Uterus (tissue), 4 donors: ENCODE data around the gene ONECUT1. TPM values are rescaled to one million over a fixed set of nuclear protein-coding genes. Genes with fewer than 3 reads are reported as not detected.
A peak's percentile ranks its signal among the peaks of the same experiment; 100 is the strongest.
"Not testable (repeated sequence)": the region's sequence is repeated elsewhere in the genome, so short reads cannot be mapped to it uniquely, and the experiment has no call there.

Experiments used
- DNase-seq, 2 donors: peaks; one replicate each; pipeline ENCODE4 v3.0.0-alpha.2; 2019 to 2020
- H3K27ac ChIP-seq, 2 donors: fragments of 200-600 bp; sonication (generic); 1 replicate in 1 of 2; 2 replicates in 1 of 2; pipeline ENCODE4 v1.5.1; 2016 to 2018
- H3K27me3 ChIP-seq, 2 donors: fragments of 200-600 bp; sonication (generic); one replicate each; pipeline ENCODE4 v1.5.1; 2018 to 2019; ENCODE audit warnings: control low read depth in 1 of 2
- H3K36me3 ChIP-seq, 2 donors: fragments of 200-600 bp; sonication (generic); one replicate each; pipeline ENCODE4 v1.5.1; 2019; ENCODE audit warnings: control low read depth in 1 of 2
- H3K4me1 ChIP-seq, 2 donors: fragments of 200-600 bp; sonication (generic); one replicate each; pipeline ENCODE4 v1.5.1; 2018 to 2019; ENCODE audit warnings: control low read depth in 1 of 2
- H3K4me3 ChIP-seq, 2 donors: fragments of 200-600 bp; sonication (generic); 1 replicate in 1 of 2; 2 replicates in 1 of 2; pipeline ENCODE4 v1.5.1; 2018 to 2019; ENCODE audit warnings: mild to moderate bottlenecking in 1 of 2
- H3K9me3 ChIP-seq, 2 donors: fragments of 200-600 bp; sonication (generic); one replicate each; pipeline ENCODE4 v1.5.1; 2019; ENCODE audit warnings: control low read depth in 1 of 2
- CTCF ChIP-seq, 4 experiments: fragments of 200-600 bp in 2 of 4; fragments of 450-650 bp in 2 of 4; sonication (generic) in 2 of 4; IDR thresholded peaks; one replicate each; pipeline ENCODE4 v1.5.1; 2016 to 2019; ENCODE audit warnings: antibody characterized with exemption in 4 of 4, mild to moderate bottlenecking in 2 of 4, moderate library complexity in 1 of 4
- POLR2A ChIP-seq, 2 donors: fragments of 450-650 bp; IDR thresholded peaks; one replicate each; pipeline ENCODE4 v1.6.1; 2016; ENCODE audit warnings: antibody characterized with exemption in 2 of 2, mild to moderate bottlenecking in 1 of 2, moderate library complexity in 1 of 2
- intact Hi-C: fragments of 100-400 bp; cut with DNase I; formaldehyde crosslinking; loops from one replicate; pipeline ENCODE4 v1.15.1; 2023; ENCODE audit warnings: low total_unique reads
- total RNA-seq, 4 donors: library from RNA; depleted of rRNA in 3 of 4; stranded (reverse); fragments of >200 nt in 3 of 4; gene quantifications; one replicate each; pipeline versions ENCODE4 v1.1.0 to v1.2.4, GENCODE V29; 2014 to 2023
- donor health status: DM: yes; HTN: yes; CAD: no.

Gene ONECUT1
- total RNA-seq = not detected

- H3K4me3 ChIP-seq = peak within 1 kb of the TSS; percentile 23 to 28
- no peaks in the 10 kb centered on the region for H3K36me3 ChIP-seq
- no peaks in the 10 kb centered on the region for H3K9me3 ChIP-seq
- intact Hi-C loops = no loop called here
- DNase-seq = no peak
- peaks cover 5 to 57% of the 10 kb centered on the region in 2 donors for H3K27me3 ChIP-seq
- no peak within 1 kb of the TSS for H3K27ac ChIP-seq
- TF ChIP-seq CTCF (IDR thresholded peaks at IDR 0.05) (no peak), POLR2A (IDR thresholded peaks at IDR 0.05) (no peak)
- H3K4me1 ChIP-seq = peaks cover 0 to 16% of the 10 kb centered on the region in 2 donors
Observed at GRCh38 chr15:52790169-52790708, at the start of gene ONECUT1. Gene ONECUT1 (minus strand): TSS chr15:52790336. CDS start chr15:52789884, 452 bp downstream.

- Histone ChIP-seq H3K27me3 (no peaks in the 10 kb centered on the region), H3K27ac (no peak overlapping the region), H3K9me3 (no peaks in the 10 kb centered on the region), H3K36me3 (no peaks in the 10 kb centered on the region), H3K4me1 (no peaks in the 10 kb centered on the region), H3K4me3 (no peak overlapping the region)
- TF ChIP-seq CTCF (IDR thresholded peaks at IDR 0.05) = no peak
- TF ChIP-seq POLR2A (IDR thresholded peaks at IDR 0.05) = no peak
- intact Hi-C loops = no loop called here
- DNase-seq = no peak
Observed at GRCh38 chr15:52834379-52834778, 44.2 kb upstream of the ONECUT1 start.

GRCh38 chr15:52824169-52824942 lies 34.2 kb upstream of the ONECUT1 start:
- intact Hi-C loops, H3K36me3 ChIP-seq, H3K4me1 ChIP-seq, DNase-seq, H3K4me3 ChIP-seq, H3K27ac ChIP-seq, H3K9me3 ChIP-seq, H3K27me3 ChIP-seq: not testable (repeated sequence)

GRCh38 chr15:52822475-52822874 lies 32.3 kb upstream of the ONECUT1 start:
- no peaks in the 10 kb centered on the region for H3K9me3 ChIP-seq
- H3K4me3 ChIP-seq = no peak overlapping the region
- peaks cover 0 to 4% of the 10 kb centered on the region in 2 donors for H3K27me3 ChIP-seq
- intact Hi-C loops = no loop called here
- H3K4me1 ChIP-seq = no peaks in the 10 kb centered on the region
- H3K27ac ChIP-seq = no peak overlapping the region
- no peaks in the 10 kb centered on the region for H3K36me3 ChIP-seq
- TF ChIP-seq POLR2A (IDR thresholded peaks at IDR 0.05) (no peak), CTCF (IDR thresholded peaks at IDR 0.05) (no peak)
- no peak for DNase-seq

GRCh38 chr15:52819253-52819652 lies 29.1 kb upstream of the ONECUT1 start:
- DNase-seq = no peak
- Histone ChIP-seq H3K4me1 (no peaks in the 10 kb centered on the region), H3K9me3 (no peaks in the 10 kb centered on the region), H3K4me3 (no peak overlapping the region), H3K36me3 (no peaks in the 10 kb centered on the region), H3K27me3 (peaks cover 0 to 4% of the 10 kb centered on the region in 2 donors), H3K27ac (no peak overlapping the region)
- no peak for TF ChIP-seq POLR2A (IDR thresholded peaks at IDR 0.05)
- TF ChIP-seq CTCF (IDR thresholded peaks at IDR 0.05) = no peak
- intact Hi-C loops = no loop called here

GRCh38 chr15:52815899-52816298 lies 25.8 kb upstream of the ONECUT1 start:
- H3K27me3 ChIP-seq, H3K36me3 ChIP-seq, H3K4me3 ChIP-seq, intact Hi-C loops, H3K4me1 ChIP-seq, DNase-seq, H3K27ac ChIP-seq, H3K9me3 ChIP-seq: not testable (repeated sequence)
